ENCODE data around the gene CCR7. TPM values are rescaled to one million over a fixed set of nuclear protein-coding genes. Genes with fewer than 3 reads are reported as not detected.

The CCR7 gene
- total and polyA plus RNA-seq, 11 donors = 0.09 to 2.2 (median 0.23) TPM; not detected in 3

DNA sequence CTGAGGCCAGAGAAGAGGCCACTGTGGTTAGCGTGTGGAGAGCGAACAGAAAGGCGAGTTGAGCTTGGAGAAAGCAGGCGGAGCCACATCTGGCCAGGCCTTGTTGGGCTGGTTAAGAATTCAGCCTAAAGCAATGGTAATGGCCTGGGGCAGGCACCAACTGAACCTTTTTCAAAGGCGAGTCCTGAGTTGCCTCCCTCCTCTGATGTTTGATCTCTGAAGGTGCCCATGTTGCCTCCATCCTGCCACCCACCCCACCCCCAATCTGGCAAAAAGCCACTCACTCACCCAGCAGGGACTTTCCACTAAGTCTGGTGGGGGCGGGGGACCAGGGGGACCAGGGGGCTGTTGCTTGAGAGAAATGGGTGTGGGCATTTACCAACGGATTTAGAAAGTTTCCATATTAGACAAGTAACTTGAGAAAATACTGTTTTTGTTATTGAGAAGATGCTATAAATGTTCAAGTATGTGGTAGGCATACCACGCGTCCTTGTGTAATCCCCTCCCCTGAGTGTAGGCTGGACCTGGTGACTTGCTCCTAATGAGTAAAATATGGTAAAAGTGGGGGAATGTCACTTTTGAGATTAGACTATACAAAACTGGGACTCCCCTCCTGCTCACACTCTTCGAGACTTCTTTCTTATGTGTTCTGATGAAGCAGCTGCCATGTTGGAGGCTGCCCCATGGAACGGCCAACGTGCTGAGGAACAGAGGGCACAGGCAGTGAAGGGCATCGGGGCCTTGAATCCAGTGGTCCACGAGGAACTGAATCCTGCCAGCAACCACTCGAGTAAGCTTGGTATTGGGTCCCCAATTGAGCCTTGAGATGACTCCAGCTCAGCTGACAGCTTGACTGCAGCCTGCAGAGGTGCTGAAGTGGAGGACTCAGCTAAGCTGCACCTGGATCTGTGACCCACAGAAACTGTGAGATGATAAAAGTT is 34.0 kb downstream of the CCR7 start:
- no peaks in the 10 kb centered on the region for H3K36me3 ChIP-seq
- DNase-seq = peak in 1 of 5 donors; percentile 19
- no peak overlapping the region for H3K4me3 ChIP-seq
- H3K9me3 ChIP-seq = no peaks in the 10 kb centered on the region
- H3K27ac ChIP-seq = peak overlapping the region in 6 of 12 donors; percentile 22 to 84 (median 75)
- H3K4me1 ChIP-seq = peaks cover 0 to 48% (median 26%) of the 10 kb centered on the region in 12 donors
- no peak for TF ChIP-seq POLR2A (IDR thresholded peaks at IDR 0.05)
- TF ChIP-seq, protein P1, sequence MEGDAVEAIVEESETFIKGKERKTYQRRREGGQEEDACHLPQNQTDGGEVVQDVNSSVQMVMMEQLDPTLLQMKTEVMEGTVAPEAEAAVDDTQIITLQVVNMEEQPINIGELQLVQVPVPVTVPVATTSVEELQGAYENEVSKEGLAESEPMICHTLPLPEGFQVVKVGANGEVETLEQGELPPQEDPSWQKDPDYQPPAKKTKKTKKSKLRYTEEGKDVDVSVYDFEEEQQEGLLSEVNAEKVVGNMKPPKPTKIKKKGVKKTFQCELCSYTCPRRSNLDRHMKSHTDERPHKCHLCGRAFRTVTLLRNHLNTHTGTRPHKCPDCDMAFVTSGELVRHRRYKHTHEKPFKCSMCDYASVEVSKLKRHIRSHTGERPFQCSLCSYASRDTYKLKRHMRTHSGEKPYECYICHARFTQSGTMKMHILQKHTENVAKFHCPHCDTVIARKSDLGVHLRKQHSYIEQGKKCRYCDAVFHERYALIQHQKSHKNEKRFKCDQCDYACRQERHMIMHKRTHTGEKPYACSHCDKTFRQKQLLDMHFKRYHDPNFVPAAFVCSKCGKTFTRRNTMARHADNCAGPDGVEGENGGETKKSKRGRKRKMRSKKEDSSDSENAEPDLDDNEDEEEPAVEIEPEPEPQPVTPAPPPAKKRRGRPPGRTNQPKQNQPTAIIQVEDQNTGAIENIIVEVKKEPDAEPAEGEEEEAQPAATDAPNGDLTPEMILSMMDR (IDR thresholded peaks at IDR 0.05) = no peak
- intact Hi-C loops (cut with DNase I) = loop anchor here in 8 of 10 donors (2.0 to 10.0 kb wide), 10 partner anchors 49 to 227 kb away; partner anchors contain the start of genes RARA (in 5 of the 8), GJD3 (in 2 of the 8) and IGFBP4 (in 2 of the 8)
- no peaks in the 10 kb centered on the region for H3K27me3 ChIP-seq
- 95 to 97% (median 95%) methylated on average over 15 of the region's 15 CpGs for WGBS, 4 donors
- no peak for ATAC-seq

DNA sequence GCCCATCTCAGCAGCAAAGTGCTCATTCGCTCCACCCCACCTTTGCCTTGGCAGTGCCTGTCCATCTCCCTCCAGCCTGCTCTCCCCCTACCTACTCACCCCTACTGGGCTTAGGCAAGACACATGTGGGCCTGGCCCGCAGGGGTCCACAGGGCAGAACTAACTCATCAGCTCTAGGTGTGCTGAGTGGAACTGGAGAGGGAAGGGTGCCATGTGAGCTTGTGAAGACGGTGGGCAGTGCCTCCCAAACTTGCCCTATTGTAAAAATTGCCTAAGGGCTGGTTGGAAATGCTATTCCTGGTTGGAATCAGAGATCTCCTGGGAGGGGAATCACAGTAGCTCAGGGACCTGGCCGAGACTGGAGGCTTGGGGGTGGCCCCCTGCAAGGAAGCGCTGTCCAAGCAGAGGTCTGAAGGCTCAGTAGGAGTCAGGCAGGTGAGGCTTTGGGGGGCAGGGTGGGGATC is 34.7 kb downstream of the CCR7 start:
- ATAC-seq = no peak
- peaks cover 0 to 41% (median 19%) of the 10 kb centered on the region in 12 donors for H3K4me1 ChIP-seq
- intact Hi-C loops (cut with DNase I) = loop anchor here in 8 of 10 donors (2.0 to 10.0 kb wide), 10 partner anchors 48 to 226 kb away; partner anchors contain the start of genes RARA (in 5 of the 8), GJD3 (in 2 of the 8) and IGFBP4 (in 2 of the 8)

DNA sequence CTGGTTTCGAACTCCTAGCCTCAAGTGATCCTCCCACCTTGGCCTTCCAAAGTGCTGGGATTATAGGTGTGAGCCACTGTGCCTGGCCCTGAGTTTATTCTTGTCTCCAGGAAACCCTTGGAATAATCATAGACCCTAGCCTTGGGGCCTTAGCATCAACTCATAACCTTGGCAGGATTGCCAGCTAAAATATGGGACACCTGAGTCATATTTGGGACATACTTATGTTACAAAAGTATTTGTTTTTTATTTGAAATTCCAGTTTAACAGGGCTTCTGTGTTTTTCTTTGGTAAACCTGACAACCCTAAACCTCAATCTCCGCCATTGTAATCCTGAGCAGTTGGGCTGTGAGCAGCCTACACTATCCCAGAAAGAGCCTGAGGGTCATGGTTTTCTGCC is 35.3 kb downstream of the CCR7 start:
- TF ChIP-seq POLR2A (IDR thresholded peaks at IDR 0.05) = no peak
- TF ChIP-seq, protein P1 (IDR thresholded peaks at IDR 0.05) = no peak
- intact Hi-C loops (cut with DNase I) = loop anchor here in 8 of 10 donors (2.0 to 10.0 kb wide), 12 partner anchors 33 to 225 kb away; partner anchors contain the start of genes RARA (in 5 of the 8), GJD3 (in 2 of the 8) and IGFBP4 (in 2 of the 8)
- DNase-seq (peak in 1 of 5 donors; percentile 5), ATAC-seq (no peak)
- H3K27me3 ChIP-seq = no peaks in the 10 kb centered on the region
- H3K4me1 ChIP-seq = peaks cover 0 to 35% (median 16%) of the 10 kb centered on the region in 12 donors
- no peaks in the 10 kb centered on the region for H3K36me3 ChIP-seq
- no peak overlapping the region for H3K27ac ChIP-seq
- 96 to 100% (median 98%) methylated on average over 2 of the region's 2 CpGs for WGBS, 4 donors
- peaks cover 0 to 12% (median 6%) of the 10 kb centered on the region in 12 donors for H3K9me3 ChIP-seq
- no peak overlapping the region for H3K4me3 ChIP-seq

More for the DNA sequence above, 34.7 kb downstream of the CCR7 start:
- peaks cover 0 to 6% (median under 1%) of the 10 kb centered on the region in 12 donors for H3K9me3 ChIP-seq
- H3K27me3 ChIP-seq = no peaks in the 10 kb centered on the region
- 97 to 98% (median 98%) methylated on average over 5 of the region's 5 CpGs for WGBS, 4 donors
- no peak for TF ChIP-seq POLR2A (IDR thresholded peaks at IDR 0.05)
- TF ChIP-seq, protein P1 (IDR thresholded peaks at IDR 0.05) = no peak
- DNase-seq = peak in 1 of 5 donors; percentile 9
- no peak overlapping the region for H3K4me3 ChIP-seq
- no peak overlapping the region for H3K27ac ChIP-seq
- no peaks in the 10 kb centered on the region for H3K36me3 ChIP-seq
